Right lobe of liver (tissue), 4 donors: ENCODE results near the gene TMTC1.

Source experiments
- POLR2A ChIP-seq: fragments of 450-650 bp; IDR thresholded peaks from one replicate; pipeline ENCODE4 v1.6.1; 2017; ENCODE audit warnings: antibody characterized with exemption, mild to moderate bottlenecking
- TF ChIP-seq, protein P1 (sequence below), 4 donors: fragments of 200-600 bp in 3 of 4; fragments of 450-650 bp in 1 of 4; IDR thresholded peaks; one replicate each; pipeline versions ENCODE4 v1.5.1 to v1.8.0; 2016 to 2022; ENCODE audit warnings: antibody characterized with exemption in 4 of 4, mild to moderate bottlenecking in 2 of 4
- donor health status: DM: no; HTN: no; CAD: no.
- donor health status: DM: no; HTN: no; CAD: no.
- donor health status: DM: no; HTN: yes; CAD: no.

GRCh38 chr12:29581631-29582030 is 202.1 kb downstream of the TMTC1 start:
- TF ChIP-seq, protein P1, sequence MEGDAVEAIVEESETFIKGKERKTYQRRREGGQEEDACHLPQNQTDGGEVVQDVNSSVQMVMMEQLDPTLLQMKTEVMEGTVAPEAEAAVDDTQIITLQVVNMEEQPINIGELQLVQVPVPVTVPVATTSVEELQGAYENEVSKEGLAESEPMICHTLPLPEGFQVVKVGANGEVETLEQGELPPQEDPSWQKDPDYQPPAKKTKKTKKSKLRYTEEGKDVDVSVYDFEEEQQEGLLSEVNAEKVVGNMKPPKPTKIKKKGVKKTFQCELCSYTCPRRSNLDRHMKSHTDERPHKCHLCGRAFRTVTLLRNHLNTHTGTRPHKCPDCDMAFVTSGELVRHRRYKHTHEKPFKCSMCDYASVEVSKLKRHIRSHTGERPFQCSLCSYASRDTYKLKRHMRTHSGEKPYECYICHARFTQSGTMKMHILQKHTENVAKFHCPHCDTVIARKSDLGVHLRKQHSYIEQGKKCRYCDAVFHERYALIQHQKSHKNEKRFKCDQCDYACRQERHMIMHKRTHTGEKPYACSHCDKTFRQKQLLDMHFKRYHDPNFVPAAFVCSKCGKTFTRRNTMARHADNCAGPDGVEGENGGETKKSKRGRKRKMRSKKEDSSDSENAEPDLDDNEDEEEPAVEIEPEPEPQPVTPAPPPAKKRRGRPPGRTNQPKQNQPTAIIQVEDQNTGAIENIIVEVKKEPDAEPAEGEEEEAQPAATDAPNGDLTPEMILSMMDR (IDR thresholded peaks at IDR 0.05): no peak
- TF ChIP-seq POLR2A: no peak
